GM23338 (cell line): ENCODE data around the gene FBXO38. TPM values are rescaled to one million over a fixed set of nuclear protein-coding genes. Genes with fewer than 3 reads are reported as not detected.
A peak's percentile ranks its signal among the peaks of the same experiment; 100 is the strongest.

Experiments
- ATAC-seq: fragments of 200-7000 bp; cut with Tn5 transposase; 3 replicates; pipeline ENCODE4 v1.9.1; 2020
- DNase-seq: peaks from one replicate; pipeline ENCODE4 v3.0.0-alpha.2; 2015; ENCODE audit warnings: low spot score
- H2AFZ ChIP-seq: fragments of 200-600 bp; sonication (generic); 2 replicates; pipeline ENCODE4 v1.8.0; 2016; ENCODE audit warnings: antibody characterized with exemption, mild to moderate bottlenecking, moderate library complexity
- H3F3A ChIP-seq: fragments of 200-600 bp; sonication (generic); replicated peaks from 2 replicates; pipeline ENCODE4 v1.8.0; 2017; ENCODE audit warnings: antibody characterized with exemption, mixed run types, low read depth
- H3K27ac ChIP-seq: fragments of 200-600 bp; sonication (generic); 2 replicates; pipeline ENCODE4 v1.6.1; 2016; ENCODE audit warnings: low read depth
- H3K27me3 ChIP-seq: fragments of 200-600 bp; sonication (generic); 2 replicates; pipeline ENCODE4 v1.8.0; 2016; ENCODE audit warnings: mild to moderate bottlenecking, mixed run types, moderate library complexity; ENCODE audit not compliant: insufficient read depth
- H3K36me3 ChIP-seq: fragments of 200-600 bp; sonication (generic); 2 replicates; pipeline ENCODE4 v1.8.0; 2016; ENCODE audit warnings: mild to moderate bottlenecking; ENCODE audit not compliant: insufficient read depth
- H3K4me1 ChIP-seq: fragments of 200-600 bp; sonication (generic); 2 replicates; pipeline ENCODE4 v1.8.0; 2016; ENCODE audit warnings: mild to moderate bottlenecking, moderate library complexity; ENCODE audit not compliant: insufficient read depth
- H3K4me2 ChIP-seq: fragments of 200-600 bp; sonication (generic); 2 replicates; pipeline ENCODE4 v1.7.1; 2017; ENCODE audit warnings: mixed run types
- H3K4me3 ChIP-seq: fragments of 200-600 bp; sonication (generic); 2 replicates; pipeline ENCODE4 v1.6.1; 2016; ENCODE audit warnings: mixed run types
- H3K79me2 ChIP-seq: fragments of 200-600 bp; sonication (generic); replicated peaks from 2 replicates; pipeline ENCODE4 v1.8.0; 2017; ENCODE audit warnings: mild to moderate bottlenecking; ENCODE audit not compliant: insufficient read depth
- H3K9me2 ChIP-seq: fragments of 200-600 bp; sonication (generic); 2 replicates; pipeline ENCODE4 v1.8.0; 2017; ENCODE audit not compliant: insufficient read depth
- H4K20me1 ChIP-seq: fragments of 200-600 bp; sonication (generic); replicated peaks from 2 replicates; pipeline ENCODE4 v1.8.0; 2017; ENCODE audit warnings: mild to moderate bottlenecking; ENCODE audit not compliant: insufficient read depth
- H3K27ac Mint-ChIP-seq: 2 replicates; pipeline ENCODE4 v1.8.0; 2020; ENCODE audit warnings: inconsistent platforms, mild to moderate bottlenecking, moderate library complexity, mixed read lengths
- H3K27me3 Mint-ChIP-seq: 3 replicates; pipeline ENCODE4 v1.8.0; 2022; ENCODE audit warnings: low read depth, mild to moderate bottlenecking, moderate library complexity, mixed read lengths, inconsistent platforms; ENCODE audit not compliant: insufficient read depth, poor library complexity
- H3K36me3 Mint-ChIP-seq: 3 replicates; pipeline ENCODE4 v1.8.0; 2021; ENCODE audit warnings: low read depth, mild to moderate bottlenecking, inconsistent platforms, moderate library complexity, mixed read lengths
- H3K4me1 Mint-ChIP-seq: 3 replicates; pipeline ENCODE4 v1.8.0; 2020; ENCODE audit warnings: mild to moderate bottlenecking, inconsistent platforms, mixed read lengths
- H3K4me3 Mint-ChIP-seq: 3 replicates; pipeline ENCODE4 v1.8.0; 2021; ENCODE audit warnings: moderate library complexity, mild to moderate bottlenecking, inconsistent platforms, mixed read lengths
- H3K9me3 Mint-ChIP-seq: 3 replicates; pipeline ENCODE4 v1.8.0; 2020; ENCODE audit warnings: moderate library complexity, mild to moderate bottlenecking, inconsistent platforms, mixed read lengths
- CREB1 ChIP-seq: fragments of 250-450 bp; sonication (Bioruptor Pico); IDR thresholded peaks from 2 replicates; pipeline ENCODE4 v1.5.0; 2020; ENCODE audit warnings: low read depth, mild to moderate bottlenecking, moderate library complexity
- CTCF ChIP-seq, 2 experiments: fragments of 200-600 bp in 1 of 2; sonication (generic) in 1 of 2; conservative IDR thresholded peaks; 2 replicates each; pipeline versions ENCODE4 v1.5.1 to v1.6.1; 2016 to 2017; ENCODE audit warnings: antibody characterized with exemption in 2 of 2, low read depth in 2 of 2, mild to moderate bottlenecking in 2 of 2, moderate library complexity in 1 of 2
- ETS1 ChIP-seq: IDR thresholded peaks from 2 replicates; pipeline ENCODE4 v1.6.1; 2016; ENCODE audit warnings: antibody characterized with exemption
- EZH2 ChIP-seq: fragments of 200-600 bp; sonication (generic); IDR thresholded peaks from one replicate; pipeline ENCODE4 v1.8.0; 2017; ENCODE audit warnings: antibody characterized with exemption, mild to moderate bottlenecking, low read depth; ENCODE audit not compliant: unreplicated experiment
- EZH2phosphoT487 ChIP-seq: fragments of 200-600 bp; sonication (generic); IDR thresholded peaks from one replicate; pipeline ENCODE4 v1.8.1; 2018; ENCODE audit warnings: antibody characterized with exemption; ENCODE audit not compliant: unreplicated experiment
- JUNB ChIP-seq: IDR thresholded peaks from one replicate; pipeline ENCODE4 v1.6.1; 2016; ENCODE audit warnings: antibody characterized with exemption; ENCODE audit not compliant: unreplicated experiment
- NANOG ChIP-seq: IDR thresholded peaks from 2 replicates; pipeline ENCODE4 v1.6.1; 2016; ENCODE audit warnings: antibody characterized with exemption, borderline replicate concordance
- POLR2AphosphoS5 ChIP-seq: IDR thresholded peaks from 2 replicates; pipeline ENCODE4 v1.6.1; 2016; ENCODE audit warnings: antibody characterized with exemption, low read depth
- REST ChIP-seq: IDR thresholded peaks from one replicate; pipeline ENCODE4 v1.6.1; 2018; ENCODE audit warnings: antibody characterized with exemption; ENCODE audit not compliant: unreplicated experiment
- STAT1 ChIP-seq: IDR thresholded peaks from one replicate; pipeline ENCODE4 v1.6.1; 2016; ENCODE audit warnings: antibody characterized with exemption; ENCODE audit not compliant: unreplicated experiment
- ZNF114 ChIP-seq: fragments of 250-450 bp; sonication (Bioruptor Pico); IDR thresholded peaks from 2 replicates; pipeline ENCODE4 v1.5.0; 2020; ENCODE audit warnings: mild to moderate bottlenecking, moderate library complexity
- ZNF331 ChIP-seq: fragments of 250-450 bp; sonication (Bioruptor Pico); IDR thresholded peaks from 2 replicates; pipeline ENCODE4 v1.5.0; 2020; ENCODE audit warnings: low read depth, mild to moderate bottlenecking, moderate library complexity
- ZNF462 ChIP-seq: fragments of 250-450 bp; sonication (Bioruptor Pico); IDR thresholded peaks from 2 replicates; pipeline ENCODE4 v1.5.0; 2020; ENCODE audit warnings: mild to moderate bottlenecking, moderate library complexity
- polyA plus RNA-seq: library from polyadenylated mRNA; unstranded; fragments of >200 nt; fragmentation: Nextera tagmentation; extraction: Ambion mirVana; gene quantifications from 2 replicates; pipeline ENCODE4 v1.2.1, GENCODE V29; 2016
- total RNA-seq: library from RNA; depleted of rRNA; stranded (reverse); fragments of >200 nt; shearing (Covaris generic); gene quantifications from 2 replicates; pipeline ENCODE4 v1.2.3, GENCODE V29; 2014

The FBXO38 gene
- total and polyA plus RNA-seq, 2 experiments from 2014 or later, result 13.3 to 45.6 TPM

GRCh38 chr5:148342371-148343045, 41.2 kb upstream of the FBXO38 start:
- Mint-ChIP-seq H3K4me1 (peaks cover 2% of the 10 kb centered on the region; the same call in 1 of the 3 replicates), H3K27me3 (no peaks in the 10 kb centered on the region), H3K9me3 (no peaks in the 10 kb centered on the region), H3K4me3 (no peak overlapping the region), H3K36me3 (no peaks in the 10 kb centered on the region), H3K27ac (peak overlapping the region; percentile 56; the same call in 1 of the 2 replicates)
- Histone ChIP-seq H3K4me3 (no peak overlapping the region), H3K27me3 (no peaks in the 10 kb centered on the region), H3K4me2 (no peak overlapping the region), H3K27ac (no peak overlapping the region), H2AFZ (no peak overlapping the region), H3K4me1 (no peaks in the 10 kb centered on the region), H3K79me2 (no peaks in the 10 kb centered on the region), H3K9me2 (no peaks in the 10 kb centered on the region), H3F3A (no peaks in the 10 kb centered on the region), H4K20me1 (no peaks in the 10 kb centered on the region), H3K36me3 (no peaks in the 10 kb centered on the region)
- ATAC-seq (no peak), DNase-seq (no peak)
- TF ChIP-seq JUNB (no peak), EZH2phosphoT487 (no peak), NANOG (no peak), ZNF331 (no peak), REST (no peak), POLR2AphosphoS5 (no peak), ZNF462 (no peak), ETS1 (no peak), STAT1 (no peak), ZNF114 (CRISPR knock-in tag) (no peak), EZH2 (no peak), CREB1 (CRISPR knock-in tag) (no peak), CTCF (conservative IDR thresholded peaks at IDR 0.05; ENCODE audit: low read depth in 2 of 2) (no peak)
